Coronary artery (tissue), 2 donors: ENCODE results near the gene HEATR5A.
"Not testable (repeated sequence)": the region's sequence is repeated elsewhere in the genome, so short reads cannot be mapped to it uniquely, and the experiment has no call there.

Source experiments
- DNase-seq: peaks from one replicate; pipeline ENCODE4 v3.0.0-alpha.2; 2017; ENCODE audit warnings: low spot score
- H3K27ac ChIP-seq, 2 donors: fragments of 200-600 bp; sonication (generic); one replicate each; pipeline ENCODE4 v1.5.1; 2016 to 2019
- H3K4me3 ChIP-seq: fragments of 200-600 bp; sonication (generic); 2 replicates; pipeline ENCODE4 v1.5.1; 2016; ENCODE audit warnings: mild to moderate bottlenecking, moderate library complexity
- CTCF ChIP-seq: fragments of 200-600 bp; sonication (generic); IDR thresholded peaks from one replicate; pipeline ENCODE4 v1.5.1; 2019; ENCODE audit warnings: antibody characterized with exemption

The HEATR5A gene

GRCh38 chr14:31377433-31377832 lies 42.9 kb downstream of the HEATR5A start:
- H3K4me3 ChIP-seq = no peak overlapping the region
- no peak for DNase-seq
- no peak overlapping the region for H3K27ac ChIP-seq
- TF ChIP-seq CTCF = no peak

GRCh38 chr14:31371646-31372045 lies 48.7 kb downstream of the HEATR5A start:
- no peak for DNase-seq
- no peak for TF ChIP-seq CTCF
- Histone ChIP-seq H3K4me3 (no peak overlapping the region), H3K27ac (no peak overlapping the region)

- DNase-seq = no peak
- Histone ChIP-seq H3K27ac (no peak overlapping the region), H3K4me3 (no peak overlapping the region)
- no peak for TF ChIP-seq CTCF
Observed at GRCh38 chr14:31363331-31364073, 56.8 kb downstream of the HEATR5A start.

- Histone ChIP-seq H3K27ac (no peak overlapping the region), H3K4me3 (no peak overlapping the region)
- no peak for TF ChIP-seq CTCF
- no peak for DNase-seq
Observed at GRCh38 chr14:31362746-31363145, 57.6 kb downstream of the HEATR5A start.

- not testable (repeated sequence) for H3K4me3 ChIP-seq
Observed at GRCh38 chr14:31361761-31362160, 58.6 kb downstream of the HEATR5A start.

GRCh38 chr14:31360919-31361662 lies 59.3 kb downstream of the HEATR5A start:
- H3K27ac ChIP-seq = no peak overlapping the region
- H3K4me3 ChIP-seq = no peak overlapping the region
- TF ChIP-seq CTCF = no peak
- DNase-seq = no peak

More at GRCh38 chr14:31361761-31362160, 58.6 kb downstream of the HEATR5A start:
- H3K27ac ChIP-seq, DNase-seq: not testable (repeated sequence)

- Histone ChIP-seq H3K27ac (no peak overlapping the region), H3K4me3 (no peak overlapping the region)
- no peak for DNase-seq
- TF ChIP-seq CTCF = no peak
Observed at GRCh38 chr14:31357279-31357678, 63.1 kb downstream of the HEATR5A start.
